NT2/D1 (cell line): Measurements from ENCODE around the gene DCC.

ENCODE experiments used
- DNase-seq: peaks from one replicate; pipeline ENCODE4 v3.0.0-alpha.2; 2011; ENCODE audit warnings: low read depth, low spot score
- H3K27me3 ChIP-seq: 2 replicates; pipeline ENCODE4 v1.6.0; 2011; ENCODE audit warnings: mild to moderate bottlenecking; ENCODE audit not compliant: insufficient read length, insufficient read depth
- H3K36me3 ChIP-seq: 2 replicates; pipeline ENCODE4 v1.6.1; 2011; ENCODE audit warnings: mild to moderate bottlenecking, low read length, mixed read lengths; ENCODE audit not compliant: insufficient read depth, insufficient read length
- H3K4me1 ChIP-seq: 2 replicates; pipeline ENCODE4 v1.5.1; 2011; ENCODE audit not compliant: insufficient read depth, insufficient read length
- H3K4me3 ChIP-seq: 2 replicates; pipeline ENCODE4 v1.5.1; 2011; ENCODE audit warnings: low read depth; ENCODE audit not compliant: insufficient read length
- H3K9ac ChIP-seq: 2 replicates; pipeline ENCODE4 v1.6.0; 2011; ENCODE audit warnings: low read depth; ENCODE audit not compliant: insufficient read length
- H3K9me3 ChIP-seq: 2 replicates; pipeline ENCODE4 v1.5.1; 2011; ENCODE audit warnings: mild to moderate bottlenecking, low read length; ENCODE audit not compliant: insufficient read depth
- SUZ12 ChIP-seq: IDR thresholded peaks from 2 replicates; pipeline ENCODE4 v1.6.1; 2011; ENCODE audit not compliant: insufficient read length, insufficient read depth; ENCODE audit errors: extremely low read depth
- YY1 ChIP-seq: IDR thresholded peaks from 2 replicates; pipeline ENCODE4 v1.6.1; 2011; ENCODE audit not compliant: insufficient read length, insufficient read depth
- ZNF274 ChIP-seq: IDR thresholded peaks from 2 replicates; pipeline ENCODE4 v1.6.1; 2011; ENCODE audit warnings: mild to moderate bottlenecking, low read depth, low read length

The DCC gene

GRCh38 chr18:53521068-53521467, 1181.1 kb downstream of the DCC start:
- no peak overlapping the region for H3K9ac ChIP-seq
- H3K36me3 ChIP-seq = no peaks in the 10 kb centered on the region
- H3K4me1 ChIP-seq = no peaks in the 10 kb centered on the region
- no peaks in the 10 kb centered on the region for H3K27me3 ChIP-seq
- TF ChIP-seq SUZ12 (no peak), ZNF274 (no peak), YY1 (no peak)
- H3K9me3 ChIP-seq = no peaks in the 10 kb centered on the region
- H3K4me3 ChIP-seq = no peak overlapping the region
- no peak for DNase-seq

- Histone ChIP-seq H3K36me3 (no peaks in the 10 kb centered on the region), H3K4me3 (no peak overlapping the region), H3K4me1 (no peaks in the 10 kb centered on the region), H3K9me3 (no peaks in the 10 kb centered on the region), H3K27me3 (no peaks in the 10 kb centered on the region), H3K9ac (no peak overlapping the region)
- no peak for DNase-seq
- TF ChIP-seq ZNF274 (no peak), YY1 (no peak), SUZ12 (no peak)
Measured at GRCh38 chr18:53526101-53526870, 1186.3 kb downstream of the DCC start.

DNA sequence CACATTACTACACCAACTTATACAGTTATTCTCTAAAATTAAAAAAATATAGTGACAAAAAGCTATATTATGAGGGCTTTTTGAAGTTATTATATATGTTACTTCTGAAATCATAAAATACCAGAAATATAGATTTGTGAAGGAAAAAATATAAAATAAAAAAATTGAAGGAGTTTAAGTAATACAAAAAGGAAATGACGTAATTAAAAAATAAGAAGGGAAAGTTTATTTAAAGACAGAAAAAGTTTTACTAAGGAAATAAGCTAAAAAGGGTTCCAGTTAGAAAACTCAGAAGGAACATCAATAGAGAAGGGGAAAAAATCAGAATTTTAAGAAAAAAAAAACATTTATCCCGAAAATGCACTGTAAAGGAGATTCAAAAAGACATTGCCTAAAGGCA, 1187.4 kb downstream of the DCC start:
- DNase-seq = no peak
- no peaks in the 10 kb centered on the region for H3K4me1 ChIP-seq
- TF ChIP-seq YY1 (no peak), SUZ12 (no peak), ZNF274 (no peak)
- no peaks in the 10 kb centered on the region for H3K36me3 ChIP-seq
- H3K27me3 ChIP-seq = no peaks in the 10 kb centered on the region
- no peak overlapping the region for H3K9ac ChIP-seq
- H3K9me3 ChIP-seq = no peaks in the 10 kb centered on the region
- no peak overlapping the region for H3K4me3 ChIP-seq

DNA sequence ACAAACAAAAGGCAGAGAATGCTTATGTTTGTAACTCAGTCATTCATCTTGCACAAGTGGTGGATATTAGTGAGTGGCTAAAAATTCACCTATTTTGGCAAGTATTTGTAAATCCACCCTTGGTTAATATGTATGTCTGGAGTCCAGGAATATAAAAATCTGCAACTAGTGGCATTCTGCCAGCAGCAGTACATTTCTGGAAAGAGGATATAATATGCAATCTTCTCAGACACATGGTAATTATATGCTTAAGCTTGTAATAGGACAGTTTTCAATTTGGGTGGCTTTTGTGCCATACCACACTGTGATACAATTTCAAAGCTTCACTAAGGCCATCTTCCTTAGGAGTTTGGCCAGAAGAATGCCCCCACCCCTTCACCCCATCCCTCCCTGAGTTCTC, 1191.2 kb downstream of the DCC start:
- Histone ChIP-seq H3K36me3 (no peaks in the 10 kb centered on the region), H3K27me3 (no peaks in the 10 kb centered on the region), H3K4me1 (no peaks in the 10 kb centered on the region), H3K9me3 (no peaks in the 10 kb centered on the region), H3K4me3 (no peak overlapping the region), H3K9ac (no peak overlapping the region)
- DNase-seq = no peak
- TF ChIP-seq ZNF274 (no peak), YY1 (no peak), SUZ12 (no peak)

DNA sequence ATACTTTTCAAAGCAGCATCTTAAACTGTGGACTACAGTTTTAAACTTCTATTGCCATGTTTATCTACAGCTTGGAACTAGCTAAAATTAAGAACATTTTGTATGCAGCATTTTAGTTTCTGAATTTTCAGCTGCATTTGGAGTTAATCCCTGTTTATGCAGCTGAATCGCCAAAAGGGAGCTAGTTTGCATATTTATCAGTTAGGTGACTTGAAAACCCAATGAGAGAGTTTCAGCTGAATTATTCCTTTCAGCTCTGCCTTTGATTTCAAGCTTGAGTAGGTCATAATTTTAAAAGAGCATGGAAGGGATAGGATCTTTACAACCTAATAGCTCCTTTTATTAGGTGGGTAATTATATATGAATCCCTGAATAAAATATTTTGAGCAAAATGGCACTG, 1191.9 kb downstream of the DCC start:
- DNase-seq = no peak
- Histone ChIP-seq H3K9ac (no peak overlapping the region), H3K4me1 (no peaks in the 10 kb centered on the region), H3K36me3 (no peaks in the 10 kb centered on the region), H3K4me3 (no peak overlapping the region), H3K27me3 (no peaks in the 10 kb centered on the region), H3K9me3 (no peaks in the 10 kb centered on the region)
- no peak for TF ChIP-seq SUZ12
- TF ChIP-seq YY1 = no peak
- TF ChIP-seq ZNF274 = no peak

GRCh38 chr18:53534203-53534602, 1194.2 kb downstream of the DCC start:
- H3K4me3 ChIP-seq = no peak overlapping the region
- H3K36me3 ChIP-seq = no peaks in the 10 kb centered on the region
- TF ChIP-seq YY1 (no peak), ZNF274 (no peak), SUZ12 (no peak)
- no peak for DNase-seq
- H3K4me1 ChIP-seq = no peaks in the 10 kb centered on the region
- H3K9me3 ChIP-seq = no peaks in the 10 kb centered on the region
- H3K27me3 ChIP-seq = no peaks in the 10 kb centered on the region
- H3K9ac ChIP-seq = no peak overlapping the region

GRCh38 chr18:53534695-53535094, 1194.7 kb downstream of the DCC start:
- H3K36me3 ChIP-seq = no peaks in the 10 kb centered on the region
- no peak overlapping the region for H3K4me3 ChIP-seq
- no peak for TF ChIP-seq YY1
- TF ChIP-seq ZNF274 = no peak
- no peak for TF ChIP-seq SUZ12
- no peak for DNase-seq
- H3K9ac ChIP-seq = no peak overlapping the region
- no peaks in the 10 kb centered on the region for H3K4me1 ChIP-seq
- H3K27me3 ChIP-seq = no peaks in the 10 kb centered on the region
- H3K9me3 ChIP-seq = no peaks in the 10 kb centered on the region
